ENCODE data around the gene TRIM16. TPM values are rescaled to one million over a fixed set of nuclear protein-coding genes. Genes with fewer than 3 reads are reported as not detected.
"Not testable (repeated sequence)": the region's sequence is repeated elsewhere in the genome, so short reads cannot be mapped to it uniquely, and the experiment has no call there.

The TRIM16 gene
- total RNA-seq, 1 donor from 2014 or later = 46.4 TPM

DNA sequence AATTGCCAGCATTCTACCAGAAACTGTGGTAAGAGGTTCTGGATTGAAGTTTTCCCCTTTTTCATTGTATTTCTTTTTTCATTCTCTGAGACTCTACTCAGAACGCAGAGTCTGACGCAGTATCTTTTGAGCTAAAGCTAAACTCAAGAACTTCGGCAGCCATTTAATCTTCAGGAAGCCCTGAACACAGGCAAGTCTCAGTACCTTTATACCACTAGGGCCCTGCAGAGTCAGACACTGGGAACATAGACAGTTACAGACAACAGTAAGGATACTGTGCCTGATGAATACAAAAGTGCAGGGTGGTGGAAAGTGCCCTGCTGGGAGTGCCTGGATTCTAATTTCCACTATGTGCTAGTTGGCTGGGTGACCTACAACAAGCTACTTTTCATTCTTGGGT lies 976 bp downstream of the TRIM16 start:
- DNase-seq (ENCODE audit: extremely low spot score, unreplicated experiment); H3K27ac Mint-ChIP-seq; H3K27me3 Mint-ChIP-seq; H3K9me3 Mint-ChIP-seq: not testable (repeated sequence)
- Mint-ChIP-seq H3K4me1 (ENCODE audit: unreplicated experiment) (peaks cover 15% of the 10 kb centered on the region), H3K36me3 (peaks cover 18% of the 10 kb centered on the region), H3K4me3 (peak overlapping the region; percentile 98)

DNA sequence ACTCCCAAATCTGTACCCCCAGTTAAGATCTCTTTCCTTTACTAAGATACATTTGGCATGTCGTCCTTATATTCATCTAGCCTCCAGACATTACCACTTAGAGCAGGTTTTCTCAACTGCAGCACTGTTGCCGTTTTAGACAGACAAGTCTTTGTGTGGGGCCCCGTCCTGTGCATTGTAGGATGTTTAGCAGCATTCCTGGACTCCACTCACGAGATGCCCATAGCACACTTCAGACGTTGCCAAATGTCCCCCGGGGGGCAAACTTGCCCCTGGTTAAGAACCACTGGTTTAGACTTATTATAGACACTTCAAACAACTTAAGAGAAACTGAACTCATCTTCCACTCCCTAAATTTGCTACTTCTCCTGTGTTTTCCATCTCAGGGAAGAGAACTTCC lies 8.1 kb downstream of the TRIM16 start:
- H3K4me1 Mint-ChIP-seq (ENCODE audit: unreplicated experiment); H3K4me3 Mint-ChIP-seq; H3K9me3 Mint-ChIP-seq; H3K27ac Mint-ChIP-seq; H3K27me3 Mint-ChIP-seq; DNase-seq (ENCODE audit: extremely low spot score, unreplicated experiment): not testable (repeated sequence)
- H3K36me3 Mint-ChIP-seq = peaks cover 20% of the 10 kb centered on the region

DNA sequence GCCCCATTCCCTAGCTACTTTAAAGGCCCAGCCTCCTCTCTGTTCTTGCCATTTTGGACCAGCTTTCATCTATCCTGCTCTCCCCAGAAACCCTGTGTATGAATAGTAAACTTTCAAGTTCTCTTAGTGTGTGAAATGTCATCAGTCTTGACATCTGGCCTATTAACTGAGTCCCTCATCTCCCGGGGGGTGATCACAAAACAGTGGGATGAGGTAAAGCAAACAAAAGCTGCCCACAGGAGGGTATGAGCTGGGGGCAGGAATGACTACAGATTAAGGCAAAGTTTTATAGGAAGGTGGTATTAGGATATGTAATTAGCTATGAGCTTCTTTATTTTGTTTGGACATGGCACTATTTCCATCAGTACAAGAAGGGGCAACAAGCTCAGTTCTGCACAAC lies 9.5 kb downstream of the TRIM16 start:
- H3K27me3 Mint-ChIP-seq; H3K9me3 Mint-ChIP-seq; H3K27ac Mint-ChIP-seq; DNase-seq (ENCODE audit: extremely low spot score, unreplicated experiment); H3K4me3 Mint-ChIP-seq; H3K4me1 Mint-ChIP-seq (ENCODE audit: unreplicated experiment): not testable (repeated sequence)
- peaks cover 13% of the 10 kb centered on the region for H3K36me3 Mint-ChIP-seq

DNA sequence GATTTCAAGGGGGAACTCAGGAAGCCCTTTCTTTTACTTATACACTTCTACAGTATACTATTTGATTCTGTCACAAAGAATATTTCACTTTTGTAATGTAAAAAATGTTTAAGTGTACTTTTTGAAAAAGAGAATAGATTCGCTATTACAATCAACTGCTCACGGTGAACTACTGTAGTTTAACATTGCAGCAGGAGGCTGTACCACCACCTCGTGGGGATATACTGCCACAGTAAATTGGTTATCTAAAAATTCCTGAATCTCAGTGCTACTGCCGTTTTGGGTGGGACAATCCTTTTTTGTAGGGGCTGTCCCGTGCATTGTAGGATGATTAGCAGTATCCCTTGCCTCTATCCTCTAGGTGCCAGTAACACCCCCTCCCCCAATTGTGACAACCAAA lies 14.6 kb downstream of the TRIM16 start:
- not testable (repeated sequence) for H3K4me1 Mint-ChIP-seq (ENCODE audit: unreplicated experiment); H3K9me3 Mint-ChIP-seq; H3K27me3 Mint-ChIP-seq; H3K27ac Mint-ChIP-seq; H3K4me3 Mint-ChIP-seq; DNase-seq (ENCODE audit: extremely low spot score, unreplicated experiment)
- peaks cover 19% of the 10 kb centered on the region for H3K36me3 Mint-ChIP-seq

DNA sequence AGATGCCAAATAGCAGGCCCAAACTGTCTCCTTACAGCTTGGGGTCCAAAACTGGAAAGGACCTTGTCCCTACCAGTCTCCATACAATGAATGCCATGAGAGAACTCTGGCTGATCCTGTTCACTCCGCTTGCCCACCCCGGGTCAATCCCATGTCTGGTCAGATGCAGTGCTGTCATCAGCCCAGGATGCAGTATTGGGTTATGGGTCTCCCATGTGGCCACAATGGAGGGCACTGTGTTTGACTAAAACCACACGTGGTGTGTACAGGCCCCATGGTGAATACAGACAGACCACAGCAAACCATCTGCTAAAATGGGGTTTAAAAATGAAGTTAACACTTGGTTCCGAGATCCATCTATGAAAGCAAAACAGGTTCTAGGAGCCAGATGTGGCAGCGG lies 20.4 kb downstream of the TRIM16 start:
- H3K9me3 Mint-ChIP-seq = no peaks in the 10 kb centered on the region
- TF ChIP-seq, protein P1, sequence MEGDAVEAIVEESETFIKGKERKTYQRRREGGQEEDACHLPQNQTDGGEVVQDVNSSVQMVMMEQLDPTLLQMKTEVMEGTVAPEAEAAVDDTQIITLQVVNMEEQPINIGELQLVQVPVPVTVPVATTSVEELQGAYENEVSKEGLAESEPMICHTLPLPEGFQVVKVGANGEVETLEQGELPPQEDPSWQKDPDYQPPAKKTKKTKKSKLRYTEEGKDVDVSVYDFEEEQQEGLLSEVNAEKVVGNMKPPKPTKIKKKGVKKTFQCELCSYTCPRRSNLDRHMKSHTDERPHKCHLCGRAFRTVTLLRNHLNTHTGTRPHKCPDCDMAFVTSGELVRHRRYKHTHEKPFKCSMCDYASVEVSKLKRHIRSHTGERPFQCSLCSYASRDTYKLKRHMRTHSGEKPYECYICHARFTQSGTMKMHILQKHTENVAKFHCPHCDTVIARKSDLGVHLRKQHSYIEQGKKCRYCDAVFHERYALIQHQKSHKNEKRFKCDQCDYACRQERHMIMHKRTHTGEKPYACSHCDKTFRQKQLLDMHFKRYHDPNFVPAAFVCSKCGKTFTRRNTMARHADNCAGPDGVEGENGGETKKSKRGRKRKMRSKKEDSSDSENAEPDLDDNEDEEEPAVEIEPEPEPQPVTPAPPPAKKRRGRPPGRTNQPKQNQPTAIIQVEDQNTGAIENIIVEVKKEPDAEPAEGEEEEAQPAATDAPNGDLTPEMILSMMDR (conservative IDR thresholded peaks at IDR 0.05) = no peak
- H3K27me3 Mint-ChIP-seq = no peaks in the 10 kb centered on the region
- no peak overlapping the region for H3K27ac Mint-ChIP-seq
- no peak for DNase-seq (ENCODE audit: extremely low spot score, unreplicated experiment)
- H3K4me1 Mint-ChIP-seq (ENCODE audit: unreplicated experiment) = peaks cover 20% of the 10 kb centered on the region
- peaks cover 40% of the 10 kb centered on the region for H3K36me3 Mint-ChIP-seq
- no peak overlapping the region for H3K4me3 Mint-ChIP-seq

DNA sequence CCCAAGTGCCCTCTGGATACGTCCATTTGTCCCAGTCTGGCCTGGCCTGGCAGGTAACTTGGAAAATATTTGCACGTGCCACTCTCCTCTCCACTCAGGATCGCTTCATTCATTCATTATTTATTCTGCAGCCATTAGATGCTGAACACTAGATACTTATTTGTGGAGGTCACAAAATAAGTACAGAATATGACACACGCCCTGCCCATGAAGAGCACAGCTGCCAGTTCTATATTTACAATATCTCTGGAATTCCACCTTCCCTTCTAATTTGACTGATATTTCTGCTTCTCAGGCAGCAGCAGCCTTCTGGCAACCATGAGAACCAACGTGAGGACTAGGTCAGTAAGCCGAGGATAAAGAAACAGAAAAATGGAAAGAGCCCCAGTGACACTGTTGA lies 20.9 kb downstream of the TRIM16 start:
- Mint-ChIP-seq H3K27me3 (no peaks in the 10 kb centered on the region), H3K9me3 (no peaks in the 10 kb centered on the region), H3K36me3 (peaks cover 36% of the 10 kb centered on the region), H3K27ac (peak overlapping the region; percentile 82), H3K4me1 (ENCODE audit: unreplicated experiment) (peaks cover 20% of the 10 kb centered on the region), H3K4me3 (no peak overlapping the region)
- TF ChIP-seq, protein P1 (conservative IDR thresholded peaks at IDR 0.05) = no peak
- DNase-seq (ENCODE audit: extremely low spot score, unreplicated experiment) = no peak

DNA sequence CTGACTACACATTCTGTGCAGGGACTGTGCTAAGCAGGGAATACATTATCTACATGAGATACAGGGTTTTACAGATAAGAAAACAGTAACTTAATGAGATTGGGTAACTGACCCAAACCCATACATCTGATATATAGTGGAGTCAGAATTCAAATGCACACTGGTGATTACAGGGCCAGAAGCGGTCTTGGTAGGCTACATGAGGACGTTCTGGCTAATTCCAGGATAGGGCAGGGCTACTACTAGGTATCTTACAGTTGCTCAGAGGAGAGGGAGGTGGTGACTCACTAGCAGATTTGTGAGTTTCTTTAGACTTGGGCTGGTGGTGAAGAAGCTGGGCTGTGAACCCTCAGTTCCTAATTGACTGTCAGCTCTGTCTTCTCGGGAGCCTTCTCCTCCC lies 21.4 kb downstream of the TRIM16 start:
- Mint-ChIP-seq H3K36me3 (peaks cover 32% of the 10 kb centered on the region), H3K9me3 (no peaks in the 10 kb centered on the region), H3K27me3 (no peaks in the 10 kb centered on the region), H3K4me3 (no peak overlapping the region), H3K27ac (peak overlapping the region; percentile 82), H3K4me1 (ENCODE audit: unreplicated experiment) (peaks cover 20% of the 10 kb centered on the region)
- TF ChIP-seq, protein P1 (conservative IDR thresholded peaks at IDR 0.05) = no peak
- no peak for DNase-seq (ENCODE audit: extremely low spot score, unreplicated experiment)

DNA sequence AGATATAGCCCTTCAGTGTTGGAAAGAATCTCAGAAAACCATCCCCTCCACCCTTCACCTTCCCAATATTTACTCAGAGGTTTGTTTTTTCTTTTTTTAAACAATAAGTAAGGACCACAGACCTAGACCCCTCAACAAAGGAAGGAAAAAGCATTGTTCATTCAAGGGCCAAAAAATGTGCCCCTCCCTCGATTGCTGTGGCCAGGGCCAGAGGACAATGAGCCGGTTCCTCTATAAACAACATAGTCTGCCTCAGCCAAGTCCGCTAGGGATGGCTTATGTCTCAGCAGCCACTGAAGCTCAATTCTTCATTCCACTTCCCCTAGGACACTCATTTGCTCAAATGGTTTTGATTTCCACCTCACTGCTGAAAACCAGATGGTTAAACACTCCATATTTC lies 24.0 kb downstream of the TRIM16 start:
- no peak for DNase-seq (ENCODE audit: extremely low spot score, unreplicated experiment)
- Mint-ChIP-seq H3K4me1 (ENCODE audit: unreplicated experiment) (peaks cover 37% of the 10 kb centered on the region), H3K36me3 (peaks cover 25% of the 10 kb centered on the region), H3K27me3 (no peaks in the 10 kb centered on the region), H3K27ac (peak overlapping the region; percentile 81), H3K9me3 (no peaks in the 10 kb centered on the region), H3K4me3 (no peak overlapping the region)
- TF ChIP-seq, protein P1 (conservative IDR thresholded peaks at IDR 0.05) = no peak

Data from type B pancreatic cell (in vitro differentiated cells).